Glutamatergic neuron (in vitro differentiated cells): ENCODE measurements around the gene SLC2A6. TPM values are rescaled to one million over a fixed set of nuclear protein-coding genes. Genes with fewer than 3 reads are reported as not detected.

Experiments
- DNase-seq: peaks from one replicate; pipeline ENCODE4 v3.0.0; 2022
- H3K27ac Mint-ChIP-seq: one replicate; pipeline ENCODE4 v1.8.0; 2020; ENCODE audit warnings: mild to moderate bottlenecking, mixed read lengths, inconsistent platforms; ENCODE audit not compliant: unreplicated experiment
- H3K27me3 Mint-ChIP-seq: one replicate; pipeline ENCODE4 v1.8.0; 2020; ENCODE audit warnings: mild to moderate bottlenecking, moderate library complexity, mixed read lengths, inconsistent platforms; ENCODE audit not compliant: unreplicated experiment
- H3K36me3 Mint-ChIP-seq: one replicate; pipeline ENCODE4 v1.8.0; 2020; ENCODE audit warnings: mild to moderate bottlenecking, mixed read lengths, inconsistent platforms; ENCODE audit not compliant: unreplicated experiment
- H3K4me1 Mint-ChIP-seq: one replicate; pipeline ENCODE4 v1.8.0; 2020; ENCODE audit warnings: mild to moderate bottlenecking, low read depth, mixed read lengths, inconsistent platforms; ENCODE audit not compliant: unreplicated experiment
- H3K4me3 Mint-ChIP-seq: one replicate; pipeline ENCODE4 v1.8.0; 2020; ENCODE audit warnings: mild to moderate bottlenecking, mixed read lengths, inconsistent platforms; ENCODE audit not compliant: unreplicated experiment
- H3K9me3 Mint-ChIP-seq: one replicate; pipeline ENCODE4 v1.8.0; 2020; ENCODE audit warnings: mild to moderate bottlenecking, moderate library complexity, mixed read lengths, inconsistent platforms; ENCODE audit not compliant: unreplicated experiment
- CTCF ChIP-seq: fragments of 200-600 bp; sonication (generic); IDR thresholded peaks from one replicate; pipeline ENCODE4 v1.5.0; 2021; ENCODE audit not compliant: partially characterized antibody, unreplicated experiment
- total RNA-seq: library from RNA; stranded (reverse); fragmentation: NEBNext Ultra II Directional; extraction: Animal tissue kit (Norgen Biotek cat#: 25700); gene quantifications from one replicate; pipeline ENCODE4 v1.2.1, GENCODE V29; 2021; ENCODE audit not compliant: unreplicated experiment

SLC2A6 gene
- total RNA-seq, 1 donor from 2014 or later: 104 TPM

GRCh38 chr9:133433351-133433843, 45.5 kb downstream of the SLC2A6 start:
- Mint-ChIP-seq H3K4me1 (no peaks in the 10 kb centered on the region), H3K9me3 (no peaks in the 10 kb centered on the region), H3K36me3 (peaks cover 4% of the 10 kb centered on the region), H3K4me3 (no peak overlapping the region), H3K27ac (no peak overlapping the region), H3K27me3 (peaks cover 2% of the 10 kb centered on the region)
- DNase-seq: no peak
- no peak for TF ChIP-seq CTCF

GRCh38 chr9:133430244-133430643, 48.7 kb downstream of the SLC2A6 start:
- no peak overlapping the region for H3K4me3 Mint-ChIP-seq
- no peak for DNase-seq
- peaks cover 2% of the 10 kb centered on the region for H3K4me1 Mint-ChIP-seq
- H3K9me3 Mint-ChIP-seq: peaks cover 4% of the 10 kb centered on the region
- H3K36me3 Mint-ChIP-seq: peaks cover 10% of the 10 kb centered on the region
- H3K27me3 Mint-ChIP-seq: peaks cover 2% of the 10 kb centered on the region
- H3K27ac Mint-ChIP-seq: no peak overlapping the region
- no peak for TF ChIP-seq CTCF

- TF ChIP-seq CTCF: peak; percentile 27
- peaks cover 2% of the 10 kb centered on the region for H3K4me1 Mint-ChIP-seq
- peak; percentile 89 for DNase-seq
These were observed 49.2 kb downstream of the SLC2A6 start for GRCh38 chr9:133429641-133430161.

GRCh38 chr9:133429214-133429613, 49.7 kb downstream of the SLC2A6 start:
- Mint-ChIP-seq H3K9me3 (peaks cover 4% of the 10 kb centered on the region), H3K27ac (no peak overlapping the region), H3K4me3 (no peak overlapping the region), H3K36me3 (peaks cover 6% of the 10 kb centered on the region), H3K27me3 (no peaks in the 10 kb centered on the region), H3K4me1 (peaks cover 2% of the 10 kb centered on the region)
- no peak for TF ChIP-seq CTCF
- DNase-seq: no peak

More at GRCh38 chr9:133429641-133430161, 49.2 kb downstream of the SLC2A6 start:
- peaks cover 7% of the 10 kb centered on the region for H3K36me3 Mint-ChIP-seq
- peaks cover 4% of the 10 kb centered on the region for H3K9me3 Mint-ChIP-seq
- no peak overlapping the region for H3K4me3 Mint-ChIP-seq
- no peak overlapping the region for H3K27ac Mint-ChIP-seq
- peaks cover under 1% of the 10 kb centered on the region for H3K27me3 Mint-ChIP-seq

GRCh38 chr9:133428617-133429101, 50.2 kb downstream of the SLC2A6 start:
- DNase-seq: peak; percentile 58
- TF ChIP-seq CTCF: no peak
- Mint-ChIP-seq H3K4me1 (peaks cover 2% of the 10 kb centered on the region), H3K27ac (no peak overlapping the region), H3K9me3 (peaks cover 4% of the 10 kb centered on the region), H3K4me3 (no peak overlapping the region), H3K36me3 (peaks cover 6% of the 10 kb centered on the region), H3K27me3 (no peaks in the 10 kb centered on the region)
